Smooth muscle cell (in vitro differentiated cells): Measurements from ENCODE around the gene LONRF2. TPM values are rescaled to one million over a fixed set of nuclear protein-coding genes. Genes with fewer than 3 reads are reported as not detected.

Source experiments
- DNase-seq: peaks from one replicate; lab custom pipeline; 2025; ENCODE audit not compliant: unreplicated experiment; lab: John Stamatoyannopoulos, UW
- H2AFZ ChIP-seq: fragments of 200-600 bp; sonication (generic); 2 replicates; pipeline ENCODE4 v1.6.0; 2016; ENCODE audit warnings: antibody characterized with exemption, low read depth, mild to moderate bottlenecking
- H3F3A ChIP-seq: fragments of 200-600 bp; sonication (generic); 2 replicates; pipeline ENCODE4 v1.6.0; 2017; ENCODE audit warnings: antibody characterized with exemption, low read depth
- H3K27ac ChIP-seq: fragments of 200-600 bp; sonication (generic); 2 replicates; pipeline ENCODE4 v1.5.1; 2016; ENCODE audit warnings: low read depth, mild to moderate bottlenecking
- H3K27me3 ChIP-seq: fragments of 200-600 bp; sonication (generic); 2 replicates; pipeline ENCODE4 v1.6.1; 2016; ENCODE audit warnings: low read depth, mild to moderate bottlenecking
- H3K36me3 ChIP-seq: fragments of 200-600 bp; sonication (generic); 2 replicates; pipeline ENCODE4 v1.5.1; 2016; ENCODE audit warnings: low read depth
- H3K4me1 ChIP-seq: fragments of 200-600 bp; sonication (generic); 2 replicates; pipeline ENCODE4 v1.5.1; 2016; ENCODE audit warnings: low read depth
- H3K4me2 ChIP-seq: fragments of 200-600 bp; sonication (generic); 2 replicates; pipeline ENCODE4 v1.6.0; 2016; ENCODE audit warnings: mild to moderate bottlenecking
- H3K4me3 ChIP-seq: fragments of 200-600 bp; sonication (generic); 2 replicates; pipeline ENCODE4 v1.5.1; 2016; ENCODE audit warnings: mild to moderate bottlenecking
- H3K79me2 ChIP-seq: fragments of 200-600 bp; sonication (generic); 2 replicates; pipeline ENCODE4 v1.6.0; 2016; ENCODE audit warnings: low read depth, mild to moderate bottlenecking
- H3K9ac ChIP-seq: fragments of 200-600 bp; sonication (generic); 2 replicates; pipeline ENCODE4 v1.6.0; 2016; ENCODE audit warnings: low read depth
- H3K9me3 ChIP-seq: fragments of 200-600 bp; sonication (generic); replicated peaks from 2 replicates; pipeline ENCODE4 v1.5.1; 2016; ENCODE audit warnings: low read depth
- H4K20me1 ChIP-seq: fragments of 200-600 bp; sonication (generic); 2 replicates; pipeline ENCODE4 v1.6.0; 2016; ENCODE audit warnings: low read depth
- CTCF ChIP-seq: fragments of 200-600 bp; sonication (generic); IDR thresholded peaks from 2 replicates; pipeline ENCODE4 v1.5.1; 2017; ENCODE audit warnings: borderline replicate concordance, mild to moderate bottlenecking, antibody characterized with exemption; ENCODE audit not compliant: insufficient read depth, poor library complexity, severe bottlenecking
- WGBS: methylation state at CpG from one replicate; pipeline ENCODE4 v1.1.7; 2016; ENCODE audit warnings: low lambda C conversion rate; 5-methylcytosine and 5-hydroxymethylcytosine counted together
- polyA plus RNA-seq: library from polyadenylated mRNA; unstranded; fragments of >200 nt; fragmentation: Nextera tagmentation; extraction: Ambion mirVana; gene quantifications from 2 replicates; pipeline ENCODE4 v1.2.1, GENCODE V29; 2016
- total RNA-seq: library from RNA; depleted of rRNA; stranded (reverse); fragments of >200 nt; gene quantifications from 2 replicates; pipeline ENCODE4 v1.2.3, GENCODE V29; 2014

Gene LONRF2
- total and polyA plus RNA-seq, 2 experiments from 2014 or later = 0.06 to 1.4 TPM

DNA sequence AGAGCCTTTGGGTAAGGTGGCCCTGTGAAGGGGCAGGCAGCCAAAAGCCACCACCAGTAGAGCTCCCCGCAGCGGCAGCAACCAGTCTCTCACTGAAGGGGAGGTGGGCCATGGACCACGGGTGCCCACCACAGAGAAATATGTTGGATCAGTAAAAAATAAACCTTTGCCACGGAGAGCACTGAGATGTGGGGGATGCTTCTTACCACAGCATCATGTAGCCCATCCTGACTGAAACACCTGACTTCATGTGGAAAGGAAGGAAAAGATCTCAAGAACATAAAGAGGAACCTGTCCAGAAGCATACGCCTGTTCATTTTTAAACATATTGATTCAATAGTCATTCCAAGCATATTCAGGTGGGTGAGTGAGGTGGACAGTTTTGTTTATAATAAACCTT lies 51.1 kb downstream of the LONRF2 start:
- H3K79me2 ChIP-seq = no peaks in the 10 kb centered on the region
- no peak overlapping the region for H3K27ac ChIP-seq
- no peaks in the 10 kb centered on the region for H3K9me3 ChIP-seq
- H3K27me3 ChIP-seq = no peaks in the 10 kb centered on the region
- DNase-seq = no peak
- H3K36me3 ChIP-seq = no peaks in the 10 kb centered on the region
- H3K9ac ChIP-seq = no peak overlapping the region
- H4K20me1 ChIP-seq = no peaks in the 10 kb centered on the region
- H3K4me1 ChIP-seq = no peaks in the 10 kb centered on the region
- no peak overlapping the region for H3K4me3 ChIP-seq
- H3K4me2 ChIP-seq = no peak overlapping the region
- WGBS = 92% methylated on average over 5 of the region's 5 CpGs
- H2AFZ ChIP-seq = no peak overlapping the region
- no peak for TF ChIP-seq CTCF
- H3F3A ChIP-seq = no peaks in the 10 kb centered on the region

- WGBS = 89% methylated on average over 9 of the region's 9 CpGs
- Histone ChIP-seq H3K4me1 (no peaks in the 10 kb centered on the region), H3K27me3 (no peaks in the 10 kb centered on the region), H3K4me3 (no peak overlapping the region), H3K79me2 (no peaks in the 10 kb centered on the region), H3K4me2 (no peak overlapping the region), H3K9me3 (no peaks in the 10 kb centered on the region), H4K20me1 (no peaks in the 10 kb centered on the region), H3K9ac (no peak overlapping the region), H2AFZ (no peak overlapping the region), H3F3A (no peaks in the 10 kb centered on the region), H3K27ac (no peak overlapping the region), H3K36me3 (no peaks in the 10 kb centered on the region)
- TF ChIP-seq CTCF = no peak
- no peak for DNase-seq
Measured at GRCh38 chr2:100270381-100271146, 51.7 kb downstream of the LONRF2 start.

- H3K9ac ChIP-seq = no peak overlapping the region
- H3K79me2 ChIP-seq = no peaks in the 10 kb centered on the region
- no peaks in the 10 kb centered on the region for H4K20me1 ChIP-seq
- 35% methylated on average over 5 of the region's 5 CpGs for WGBS
- no peak overlapping the region for H2AFZ ChIP-seq
- DNase-seq = no peak
- no peak overlapping the region for H3K4me2 ChIP-seq
- no peaks in the 10 kb centered on the region for H3K4me1 ChIP-seq
- H3K27ac ChIP-seq = no peak overlapping the region
- no peaks in the 10 kb centered on the region for H3K9me3 ChIP-seq
- TF ChIP-seq CTCF = no peak
- no peak overlapping the region for H3K4me3 ChIP-seq
- no peaks in the 10 kb centered on the region for H3F3A ChIP-seq
- H3K36me3 ChIP-seq = no peaks in the 10 kb centered on the region
- H3K27me3 ChIP-seq = no peaks in the 10 kb centered on the region
Measured at GRCh38 chr2:100269889-100270288, 52.4 kb downstream of the LONRF2 start.

DNA sequence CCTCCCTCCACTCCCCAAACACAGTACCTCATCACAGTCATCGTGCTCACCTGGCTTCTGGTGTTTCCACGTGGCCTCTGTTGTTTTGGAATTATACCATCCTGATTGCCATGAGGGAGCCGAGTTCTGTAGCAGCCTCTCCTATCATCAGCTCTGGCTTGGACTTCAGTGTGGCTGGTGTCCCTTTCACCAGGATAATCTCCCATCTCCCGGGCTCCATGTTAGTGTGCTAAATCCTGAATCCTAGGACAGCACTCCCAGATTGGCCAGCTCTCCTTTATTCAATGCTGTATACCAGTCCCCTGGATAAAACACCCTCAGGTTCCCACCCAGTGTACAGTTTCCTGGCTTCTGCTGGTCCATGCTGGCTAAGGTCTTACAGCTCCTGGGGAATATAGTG lies 53.3 kb downstream of the LONRF2 start:
- Histone ChIP-seq H3K27me3 (no peaks in the 10 kb centered on the region), H2AFZ (no peak overlapping the region), H3K36me3 (no peaks in the 10 kb centered on the region), H3K27ac (no peak overlapping the region), H3K79me2 (no peaks in the 10 kb centered on the region), H3K9ac (no peak overlapping the region), H3K4me2 (no peak overlapping the region), H4K20me1 (no peaks in the 10 kb centered on the region), H3F3A (no peaks in the 10 kb centered on the region), H3K9me3 (no peaks in the 10 kb centered on the region), H3K4me3 (no peak overlapping the region), H3K4me1 (no peaks in the 10 kb centered on the region)
- WGBS = 79% methylated on average over 4 of the region's 4 CpGs
- DNase-seq = no peak
- TF ChIP-seq CTCF = no peak
